Measurements from ENCODE around the gene SPART. TPM values are rescaled to one million over a fixed set of nuclear protein-coding genes. Genes with fewer than 3 reads are reported as not detected.

Gene SPART
- polyA plus RNA-seq, 1 of the 3 experiments (the other 2 are of a cell fraction) = 4.8 TPM

- H3K4me3 ChIP-seq (ENCODE audit: low read depth in 2 of 2, low read length in 1 of 2) = no peak overlapping the region
- no peak overlapping the region for H2AFZ ChIP-seq (ENCODE audit: low read depth)
- H3K4me1 ChIP-seq (ENCODE audit: control insufficient read depth in 1 of 2, insufficient read depth in 2 of 2, low read depth in 1 of 2, low read length in 1 of 2) = no peaks in the 10 kb centered on the region; a peak in 1 of 4 replicates
- H3K9me3 ChIP-seq = no peaks in the 10 kb centered on the region
- no peaks in the 10 kb centered on the region for H3K79me2 ChIP-seq (ENCODE audit: insufficient read depth)
- no peaks in the 10 kb centered on the region for H3K9me2 ChIP-seq
- H3K9ac ChIP-seq = no peak overlapping the region
- H3K27me3 ChIP-seq (ENCODE audit: insufficient read depth) = no peaks in the 10 kb centered on the region; the same call in 1 of the 2 replicates
- no peak overlapping the region for H3K27ac ChIP-seq (ENCODE audit: low read depth in 2 of 2, low read length in 1 of 2)
- no peak for TF ChIP-seq GABPA (IDR thresholded peaks at IDR 0.05; ENCODE audit: low read depth)
- no peak for TF ChIP-seq CHD2 (IDR thresholded peaks at IDR 0.05; ENCODE audit: low read length, partially characterized antibody)
- TF ChIP-seq CTCF (IDR thresholded peaks at IDR 0.05) = no peak
- ChIA-PET POLR2A (no interaction called here), CTCF (no interaction called here)
- no peak overlapping the region for H3K4me2 ChIP-seq
- DNase-seq = no peak
- H3K36me3 ChIP-seq (replicated peaks in 1 of 2; ENCODE audit: control insufficient read depth in 1 of 2, insufficient read depth in 2 of 2, low read length in 1 of 2) = no peaks in the 10 kb centered on the region
- H4K20me1 ChIP-seq (ENCODE audit: insufficient read depth) = no peaks in the 10 kb centered on the region
- no peaks in the 10 kb centered on the region for H3F3A ChIP-seq (replicated peaks; ENCODE audit: insufficient read depth)
- WGBS (ENCODE audit: low lambda C conversion rate) = 66% methylated on average over 3 of the region's 3 CpGs
Observed at GRCh38 chr13:36353001-36353400, 6.8 kb upstream of the SPART start.

- Histone ChIP-seq H3K4me1 (ENCODE audit: control insufficient read depth in 1 of 2, insufficient read depth in 2 of 2, low read depth in 1 of 2, low read length in 1 of 2) (no peaks in the 10 kb centered on the region; a peak in 2 of 4 replicates), H3F3A (replicated peaks; ENCODE audit: insufficient read depth) (no peaks in the 10 kb centered on the region), H3K9me3 (no peaks in the 10 kb centered on the region), H4K20me1 (ENCODE audit: insufficient read depth) (no peaks in the 10 kb centered on the region), H3K27me3 (ENCODE audit: insufficient read depth) (no peaks in the 10 kb centered on the region; the same call in 1 of the 2 replicates), H3K36me3 (replicated peaks in 1 of 2; ENCODE audit: control insufficient read depth in 1 of 2, insufficient read depth in 2 of 2, low read length in 1 of 2) (no peaks in the 10 kb centered on the region), H3K79me2 (ENCODE audit: insufficient read depth) (no peaks in the 10 kb centered on the region), H3K4me3 (ENCODE audit: low read depth in 2 of 2, low read length in 1 of 2) (no peak overlapping the region), H3K4me2 (no peak overlapping the region), H3K9me2 (no peaks in the 10 kb centered on the region), H3K27ac (ENCODE audit: low read depth in 2 of 2, low read length in 1 of 2) (no peak overlapping the region), H3K9ac (no peak overlapping the region), H2AFZ (ENCODE audit: low read depth) (no peak overlapping the region)
- no peak for TF ChIP-seq USF2 (IDR thresholded peaks at IDR 0.05; ENCODE audit: borderline replicate concordance, low read depth, low read length)
- no peak for TF ChIP-seq SIN3A (IDR thresholded peaks at IDR 0.05; ENCODE audit: borderline replicate concordance, low read depth, low read length)
- peak; percentile 19; the same call in 1 of the 2 replicates for TF ChIP-seq FOSL2 (IDR thresholded peaks at IDR 0.05; ENCODE audit: borderline replicate concordance, low read depth)
- TF ChIP-seq IRF3 (IDR thresholded peaks at IDR 0.05; ENCODE audit: low read depth, low read length) = no peak
- TF ChIP-seq GABPA (IDR thresholded peaks at IDR 0.05; ENCODE audit: low read depth) = no peak
- TF ChIP-seq SMC3 (IDR thresholded peaks at IDR 0.05; ENCODE audit: low read depth, low read length) = no peak
- ChIA-PET POLR2A (no interaction called here), CTCF (no interaction called here)
- no peak for DNase-seq
Observed at GRCh38 chr13:36352350-36352749, 6.2 kb upstream of the SPART start.

All from SK-N-SH (cell line).